ENCODE measurements around the gene PICALM.
"Not testable (repeated sequence)": the region's sequence is repeated elsewhere in the genome, so short reads cannot be mapped to it uniquely, and the experiment has no call there.

The PICALM gene, protein sequence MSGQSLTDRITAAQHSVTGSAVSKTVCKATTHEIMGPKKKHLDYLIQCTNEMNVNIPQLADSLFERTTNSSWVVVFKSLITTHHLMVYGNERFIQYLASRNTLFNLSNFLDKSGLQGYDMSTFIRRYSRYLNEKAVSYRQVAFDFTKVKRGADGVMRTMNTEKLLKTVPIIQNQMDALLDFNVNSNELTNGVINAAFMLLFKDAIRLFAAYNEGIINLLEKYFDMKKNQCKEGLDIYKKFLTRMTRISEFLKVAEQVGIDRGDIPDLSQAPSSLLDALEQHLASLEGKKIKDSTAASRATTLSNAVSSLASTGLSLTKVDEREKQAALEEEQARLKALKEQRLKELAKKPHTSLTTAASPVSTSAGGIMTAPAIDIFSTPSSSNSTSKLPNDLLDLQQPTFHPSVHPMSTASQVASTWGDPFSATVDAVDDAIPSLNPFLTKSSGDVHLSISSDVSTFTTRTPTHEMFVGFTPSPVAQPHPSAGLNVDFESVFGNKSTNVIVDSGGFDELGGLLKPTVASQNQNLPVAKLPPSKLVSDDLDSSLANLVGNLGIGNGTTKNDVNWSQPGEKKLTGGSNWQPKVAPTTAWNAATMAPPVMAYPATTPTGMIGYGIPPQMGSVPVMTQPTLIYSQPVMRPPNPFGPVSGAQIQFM

DNA sequence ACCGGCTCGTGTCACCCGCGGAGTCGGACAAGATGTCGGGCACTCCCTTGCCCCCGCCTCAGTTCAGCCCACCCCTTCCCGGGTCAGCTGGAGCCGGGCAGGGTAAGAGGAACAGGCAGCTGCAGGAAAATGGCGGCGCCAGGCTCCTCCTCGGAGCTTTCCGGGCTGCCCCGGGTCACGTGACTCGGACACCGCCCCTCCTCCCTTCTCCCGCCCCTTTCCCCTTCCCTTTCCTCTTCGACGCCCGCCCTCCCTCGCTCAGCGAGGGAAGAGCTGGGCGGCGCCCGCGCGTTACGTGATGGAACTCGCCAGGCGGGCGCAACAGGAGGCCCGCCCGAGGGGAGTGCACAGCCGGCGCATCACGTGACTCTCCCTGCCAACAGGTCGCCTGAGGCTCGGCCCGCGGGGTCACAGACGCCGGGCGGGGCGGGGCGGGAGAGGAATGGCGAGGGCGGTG is at the start of gene PICALM:
PICALM (minus strand) TSS at position 134 of the 457 bp plus-strand sequence. CDS start 304 bp downstream, outside the sequence.
- peak; percentile 94 to 96 for DNase-seq

DNA sequence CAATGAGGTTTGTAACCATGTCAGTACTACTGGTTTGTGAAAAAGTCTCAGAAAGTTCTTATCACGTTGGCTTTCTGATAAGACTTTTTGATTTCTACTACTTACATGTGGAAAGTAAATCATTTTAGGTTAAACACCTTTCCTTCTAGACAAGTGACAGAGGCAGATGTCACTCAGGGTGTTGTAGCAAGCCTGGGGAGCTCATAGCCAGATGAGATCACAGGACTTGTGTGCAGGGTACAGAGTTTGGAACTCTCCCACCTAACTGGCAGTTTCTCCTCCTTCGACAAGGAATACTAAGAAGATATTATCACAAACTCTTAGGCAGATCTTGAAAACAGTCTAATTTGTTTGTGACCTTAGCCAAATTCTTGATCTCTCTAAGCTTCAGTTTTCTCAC is 49.4 kb upstream of the PICALM start:
- no peak for DNase-seq

DNA sequence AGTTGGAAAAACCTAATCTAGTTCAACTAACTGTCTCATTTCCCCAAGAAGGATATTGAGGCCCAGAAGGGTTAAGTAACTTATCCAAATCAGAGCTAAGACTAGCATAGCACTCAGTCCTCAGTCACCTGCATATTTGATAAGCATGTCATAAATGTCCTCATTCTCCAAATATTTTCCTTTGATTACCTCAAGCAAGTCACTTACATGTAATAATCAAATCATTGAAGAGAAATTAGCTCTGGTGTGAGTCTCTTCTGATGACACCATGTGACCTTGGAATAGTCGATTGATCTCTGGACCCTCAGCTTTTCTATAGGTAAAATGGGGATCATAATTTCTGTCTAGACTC is 48.8 kb upstream of the PICALM start:
- DNase-seq: no peak

DNA sequence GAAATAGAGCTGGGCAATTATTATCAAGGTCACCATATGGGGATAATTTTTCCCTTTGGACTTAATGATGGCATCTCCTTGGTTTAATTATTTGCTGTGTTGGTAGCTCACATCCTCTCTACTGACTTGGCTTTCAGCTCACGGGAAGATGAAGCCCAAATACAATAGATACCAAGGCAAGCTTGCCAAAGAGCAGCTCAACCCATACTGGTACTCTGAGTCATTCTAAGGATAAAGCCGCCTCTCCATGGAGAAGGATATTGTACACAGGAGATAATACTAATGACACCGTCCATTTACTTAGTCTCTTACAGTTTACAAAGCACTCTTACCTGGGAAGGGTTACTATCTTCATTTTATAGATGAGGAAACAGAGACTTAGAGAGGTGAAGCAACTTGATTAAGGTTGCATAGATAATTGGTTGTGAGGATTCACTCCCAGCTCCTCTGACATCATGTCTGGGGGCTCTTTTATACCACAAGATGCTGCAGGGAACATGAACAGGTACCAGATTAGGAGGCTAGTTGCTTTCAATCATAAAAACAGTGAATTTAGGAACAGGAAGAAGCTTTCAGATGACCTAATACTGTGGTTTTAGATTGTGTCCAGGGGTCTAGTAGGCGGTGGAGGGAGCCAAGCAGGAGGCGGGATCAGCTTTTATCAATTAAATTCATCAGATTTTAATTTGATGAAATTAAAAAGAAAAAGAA is 48.3 kb upstream of the PICALM start:
- no peak for DNase-seq

DNA sequence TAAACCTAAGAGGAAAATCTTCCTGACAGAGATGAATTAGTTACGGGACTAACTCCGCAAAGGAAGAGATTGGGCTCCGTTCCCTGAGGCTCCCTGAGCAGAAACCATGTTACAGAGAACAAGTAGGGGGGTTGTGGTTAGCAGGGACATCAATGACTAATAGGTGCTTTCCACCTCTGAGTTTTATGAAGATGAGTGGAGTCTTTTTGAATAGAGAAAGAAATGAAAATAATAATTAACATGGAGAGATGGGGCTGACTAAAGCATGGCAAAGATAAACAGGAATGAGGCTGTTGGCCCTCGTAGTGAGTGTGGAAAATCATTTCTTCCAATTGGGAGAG is 47.5 kb upstream of the PICALM start:
- no peak for DNase-seq

DNA sequence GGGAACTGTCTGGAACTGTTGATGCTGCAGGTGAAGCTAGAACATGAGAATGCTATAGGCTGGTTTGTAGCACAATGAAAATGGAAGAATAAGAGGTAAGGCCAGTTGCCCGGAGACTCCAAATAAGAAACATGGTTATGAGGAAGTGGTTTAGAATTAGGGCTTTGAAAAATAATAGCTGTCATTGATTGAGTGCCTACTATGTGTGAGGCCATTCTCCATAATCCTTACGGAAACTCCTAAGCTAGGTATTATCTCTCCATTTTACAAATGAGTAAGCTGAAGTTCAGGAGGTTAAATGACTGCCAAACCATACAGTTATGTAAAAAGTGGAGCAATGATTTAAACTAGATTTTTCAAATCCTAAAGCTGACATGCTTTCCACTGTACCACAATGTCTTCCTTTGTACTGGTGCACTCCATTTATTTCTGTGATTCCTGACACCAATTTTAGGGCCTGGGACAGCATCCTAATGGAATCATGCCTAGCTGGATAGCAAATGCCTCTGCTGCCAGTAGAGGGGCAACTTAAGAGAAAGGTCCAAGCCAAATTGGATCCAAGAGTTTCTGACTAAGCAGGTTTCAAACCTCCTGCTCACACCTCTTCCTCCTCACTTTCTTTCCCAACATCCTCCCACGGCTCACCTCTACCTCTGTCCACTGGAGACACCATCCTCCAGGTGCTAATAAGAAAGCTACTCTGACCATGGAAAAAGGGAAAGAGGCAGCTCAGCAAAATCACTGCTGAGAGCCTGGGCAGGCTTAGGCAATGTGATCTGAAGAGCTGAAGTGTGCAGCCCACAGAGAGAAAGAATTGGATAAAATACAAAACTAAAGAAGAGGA is 46.9 kb upstream of the PICALM start:
- no peak for DNase-seq

DNA sequence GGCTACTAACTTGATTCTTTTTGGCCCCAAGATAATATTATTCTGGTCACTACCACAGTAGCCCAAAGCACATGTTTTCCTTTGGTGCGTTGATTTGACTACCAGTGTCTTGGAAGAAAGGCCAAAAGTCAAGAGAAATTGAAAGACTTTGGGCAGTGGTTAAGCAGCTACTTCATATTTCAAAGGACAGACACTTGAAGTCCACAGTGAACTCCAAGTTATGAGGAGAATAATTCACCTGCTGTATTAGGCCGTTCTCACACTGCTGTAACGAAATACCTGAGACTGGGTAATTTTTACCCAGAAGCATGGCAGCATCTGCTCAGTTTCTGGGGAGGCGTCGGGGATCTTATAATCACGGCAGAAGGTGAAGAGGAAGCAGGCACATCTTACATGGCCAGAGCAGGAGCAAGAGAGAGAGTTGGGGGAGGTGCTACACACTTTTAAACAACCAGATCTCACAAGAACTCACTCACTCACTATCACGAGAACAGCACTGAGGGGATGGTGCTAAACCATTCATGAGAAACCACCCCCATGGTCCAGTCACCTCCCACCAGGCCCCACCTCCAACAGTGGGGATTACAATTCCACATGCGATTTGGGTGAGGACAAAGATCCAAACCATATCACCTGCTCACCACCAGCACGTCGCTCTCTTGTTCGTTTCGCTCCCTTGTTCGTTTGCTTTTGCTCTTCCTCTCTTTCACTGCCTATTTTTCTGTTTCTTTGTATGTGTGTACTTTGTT is 40.2 kb upstream of the PICALM start:
- DNase-seq: no peak

DNA sequence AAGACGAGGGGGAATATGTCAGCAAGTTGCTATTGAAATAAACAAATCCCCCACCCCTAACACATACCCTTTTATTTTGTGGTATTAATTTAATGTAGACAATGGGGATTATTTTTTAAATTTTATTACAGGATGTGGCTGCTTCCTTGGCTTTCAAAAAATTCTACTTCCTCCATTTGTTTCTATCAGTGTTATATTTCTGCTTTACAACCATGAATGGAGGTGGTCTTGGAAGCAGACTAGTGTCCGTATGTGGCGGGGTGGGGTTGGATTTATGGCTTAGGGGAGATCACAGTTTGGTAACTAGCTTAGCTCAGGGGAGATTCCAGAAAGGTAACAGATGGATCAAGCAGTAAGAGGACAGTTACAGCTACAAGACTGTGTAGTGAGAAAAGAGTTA is 39.3 kb upstream of the PICALM start:
- DNase-seq: no peak

DNA sequence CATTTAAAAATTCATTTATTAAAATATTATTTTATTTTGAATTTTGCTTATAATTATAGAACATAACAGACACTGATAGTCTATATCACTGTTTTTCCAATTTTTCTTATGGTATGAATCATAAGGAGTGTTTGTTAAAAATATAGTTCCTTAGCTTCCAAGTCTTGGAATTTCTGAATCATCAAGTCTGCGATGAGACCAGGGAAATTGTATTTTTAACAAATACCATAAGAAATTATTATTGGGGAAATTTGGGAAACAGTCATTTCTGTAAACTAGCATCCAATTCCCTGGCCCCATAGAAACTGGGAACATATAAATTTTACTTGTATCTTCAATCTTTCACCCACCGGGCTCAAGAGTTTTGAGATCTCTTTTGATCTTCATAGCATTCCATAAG is 38.0 kb upstream of the PICALM start:
- no peak for DNase-seq

DNA sequence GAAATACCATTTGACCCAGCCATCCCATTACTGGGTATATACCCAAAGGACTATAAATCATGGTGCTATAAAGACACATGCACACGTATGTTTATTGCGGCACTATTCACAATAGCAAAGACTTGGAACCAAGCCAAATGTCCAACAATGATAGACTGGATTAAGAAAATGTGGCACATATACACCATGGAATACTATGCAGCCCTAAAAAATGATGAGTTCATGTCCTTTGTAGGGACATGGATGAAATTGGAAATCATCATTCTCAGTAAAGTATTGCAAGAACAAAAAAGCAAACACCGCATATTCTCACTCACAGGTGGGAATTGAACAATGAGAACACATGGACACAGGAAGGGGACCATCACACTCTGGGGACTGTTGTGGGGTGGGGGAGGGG is 37.1 kb upstream of the PICALM start:
- DNase-seq: not testable (repeated sequence)

DNA sequence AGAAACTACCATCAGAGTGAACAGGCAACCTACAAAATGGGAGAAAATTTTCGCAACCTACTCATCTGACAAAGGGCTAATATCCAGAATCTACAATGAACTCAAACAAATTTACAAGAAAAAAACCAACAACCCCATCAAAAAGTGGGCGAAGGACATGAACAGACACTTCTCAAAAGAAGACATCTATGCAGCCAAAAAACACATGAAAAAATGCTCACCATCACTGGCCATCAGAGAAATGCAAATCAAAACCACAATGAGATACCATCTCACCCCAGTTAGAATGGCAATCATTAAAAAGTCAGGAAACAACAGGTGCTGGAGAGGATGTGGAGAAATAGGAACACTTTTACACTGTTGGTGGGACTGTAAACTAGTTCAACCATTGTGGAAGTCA is 36.7 kb upstream of the PICALM start:
- not testable (repeated sequence) for DNase-seq

DNA sequence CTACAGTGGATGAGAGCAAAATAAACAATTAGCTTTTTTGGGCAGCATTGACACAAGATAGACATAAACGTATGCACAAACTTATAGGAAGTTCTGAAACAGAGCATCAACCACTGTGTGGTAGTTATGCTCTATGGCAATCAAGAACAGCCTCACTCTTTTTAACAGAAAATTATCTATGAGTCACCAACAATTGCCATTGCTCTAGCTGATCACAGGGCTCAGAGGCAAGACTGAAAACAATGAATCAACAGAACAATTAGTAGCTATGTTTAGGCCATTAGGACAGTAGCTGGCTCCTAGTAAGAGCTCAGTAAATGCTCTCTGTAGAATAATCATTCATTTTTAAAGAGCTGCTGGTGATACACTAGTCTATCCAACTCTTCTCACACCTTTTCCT is 34.9 kb upstream of the PICALM start:
- DNase-seq: no peak

DNA sequence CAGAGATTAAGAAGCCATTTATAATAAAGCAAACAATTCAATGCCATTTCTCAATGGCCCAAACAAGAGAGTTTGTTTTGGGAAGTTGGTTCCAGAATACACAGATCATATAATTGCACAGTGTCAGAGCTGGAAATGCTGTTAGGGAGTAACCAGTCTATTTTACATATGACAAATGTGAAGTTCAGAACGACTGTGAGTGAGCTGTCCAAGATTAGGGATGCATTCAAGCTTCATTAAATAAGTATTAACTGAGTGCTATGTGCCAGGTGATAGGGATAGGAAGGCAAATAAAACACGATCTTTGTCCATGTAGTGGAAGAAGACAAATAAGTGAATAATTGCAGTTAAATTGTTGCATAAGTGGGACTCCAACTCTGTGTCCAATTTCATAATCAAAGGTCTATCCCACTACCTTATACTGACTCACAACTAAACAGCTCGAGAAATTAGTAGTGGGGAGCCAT is 33.1 kb upstream of the PICALM start:
- no peak for DNase-seq

DNA sequence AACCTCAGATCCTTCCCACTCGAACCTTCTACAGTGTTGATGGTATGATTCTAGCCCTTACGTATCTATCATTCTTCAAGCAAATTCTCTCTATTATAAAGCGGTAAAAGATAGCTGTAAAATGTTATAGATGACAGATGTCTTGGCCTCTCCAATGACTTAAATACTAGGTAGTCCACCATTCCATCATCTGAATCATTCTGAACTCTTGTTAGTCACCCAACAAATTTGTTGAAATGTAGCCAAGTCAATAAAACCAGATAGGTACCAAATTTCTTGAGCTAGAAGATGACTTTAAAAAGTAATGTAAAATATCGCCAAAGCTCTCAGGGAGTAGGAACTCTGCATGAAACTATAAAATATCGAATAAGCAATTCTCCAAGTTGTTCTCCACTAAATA is 32.6 kb upstream of the PICALM start:
- DNase-seq: no peak

DNA sequence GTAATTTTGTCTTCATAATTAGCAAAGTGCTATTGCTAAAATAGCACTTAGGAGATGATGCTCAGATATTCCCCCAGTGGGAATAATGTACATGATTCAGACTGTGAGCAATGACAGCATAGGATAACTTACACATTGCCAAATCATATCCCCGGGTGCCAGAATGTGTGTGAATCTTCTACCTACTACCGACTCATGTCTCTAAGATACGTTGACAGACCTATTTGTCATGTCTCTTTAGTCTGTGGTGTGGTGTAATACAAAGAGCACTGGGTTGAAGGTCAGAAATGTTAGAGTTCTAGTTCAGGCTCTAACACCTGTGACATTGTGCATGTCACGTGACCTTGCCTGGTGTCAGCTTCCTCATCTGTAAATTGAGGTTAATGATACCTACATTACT is 31.0 kb upstream of the PICALM start:
- DNase-seq: no peak

DNA sequence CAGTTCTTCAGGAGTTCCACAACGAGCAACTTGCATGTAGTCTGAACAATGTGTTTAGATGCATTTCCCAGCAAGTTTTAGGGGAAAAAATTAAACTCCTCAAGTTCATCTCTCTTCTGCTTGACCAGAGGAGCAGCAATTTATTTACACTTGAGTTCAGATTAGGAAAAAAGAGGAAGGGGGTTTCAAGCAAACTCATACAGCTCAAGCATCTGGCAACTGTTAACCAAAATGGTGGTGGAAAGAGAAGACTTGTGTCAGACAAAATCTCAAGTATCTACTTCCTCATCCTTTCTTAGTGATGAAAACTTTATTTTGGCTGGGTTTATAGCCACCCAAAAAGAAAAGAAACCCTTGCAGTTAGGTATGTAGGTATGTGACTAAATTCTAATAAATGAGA is 29.1 kb upstream of the PICALM start:
- no peak for DNase-seq

DNA sequence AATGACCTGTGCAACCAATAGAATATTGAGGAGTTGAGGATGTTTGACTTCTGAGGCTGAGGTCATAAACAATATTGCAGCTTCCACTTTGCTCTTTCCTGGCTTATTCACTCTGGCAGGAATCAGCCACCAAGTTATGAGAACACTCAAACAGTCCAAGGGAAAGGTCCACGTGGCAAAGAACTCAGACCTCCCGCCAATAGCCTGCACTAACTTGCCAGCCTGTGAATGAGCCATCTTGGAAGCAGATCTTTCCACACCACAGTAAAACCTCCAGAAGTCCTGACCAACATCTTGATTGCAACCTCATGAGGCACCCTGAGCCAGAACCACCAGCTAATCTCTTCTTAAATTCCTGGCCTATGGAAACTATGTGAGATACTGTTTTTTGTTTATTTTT is 22.7 kb upstream of the PICALM start:
- no peak for DNase-seq

DNA sequence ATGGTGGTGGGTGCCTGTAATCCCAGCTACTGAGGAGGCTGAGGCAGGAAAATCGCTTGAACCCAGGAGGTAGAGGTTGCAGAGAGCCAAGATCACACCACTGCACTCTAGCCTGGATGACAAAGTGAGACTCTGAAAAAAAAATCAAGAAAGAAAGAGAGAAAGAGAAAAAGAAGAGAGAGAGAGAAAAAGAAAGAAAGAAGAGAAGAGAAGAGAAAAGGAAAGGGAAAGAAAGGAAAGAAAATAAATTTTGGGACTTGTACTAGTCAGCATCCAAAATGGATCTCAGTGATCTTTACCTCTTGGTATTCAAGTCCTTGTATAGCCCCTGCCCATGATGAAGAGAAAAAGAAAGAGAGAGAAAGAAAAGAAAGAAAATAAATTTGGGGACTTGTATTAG is 22.2 kb upstream of the PICALM start:
- no peak for DNase-seq

DNA sequence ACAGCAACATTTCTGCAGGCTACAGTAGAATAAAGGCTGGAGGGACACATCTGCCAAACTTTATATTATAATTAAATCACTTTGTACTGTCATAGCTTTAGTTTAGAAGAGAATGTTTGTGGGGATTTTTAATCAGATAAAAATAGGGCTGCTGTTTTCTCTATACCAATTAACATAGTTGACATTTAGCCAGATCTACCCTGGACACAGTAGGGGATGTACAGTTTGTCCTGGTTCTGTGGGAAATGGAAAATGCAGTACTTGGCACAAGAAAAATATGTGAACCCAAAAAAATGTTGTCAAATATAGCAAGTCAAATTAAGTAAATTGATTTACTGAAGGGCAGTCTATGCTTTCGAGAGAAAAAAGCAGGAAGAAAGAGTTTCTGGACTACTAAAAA is 20.8 kb upstream of the PICALM start:
- no peak for DNase-seq

DNA sequence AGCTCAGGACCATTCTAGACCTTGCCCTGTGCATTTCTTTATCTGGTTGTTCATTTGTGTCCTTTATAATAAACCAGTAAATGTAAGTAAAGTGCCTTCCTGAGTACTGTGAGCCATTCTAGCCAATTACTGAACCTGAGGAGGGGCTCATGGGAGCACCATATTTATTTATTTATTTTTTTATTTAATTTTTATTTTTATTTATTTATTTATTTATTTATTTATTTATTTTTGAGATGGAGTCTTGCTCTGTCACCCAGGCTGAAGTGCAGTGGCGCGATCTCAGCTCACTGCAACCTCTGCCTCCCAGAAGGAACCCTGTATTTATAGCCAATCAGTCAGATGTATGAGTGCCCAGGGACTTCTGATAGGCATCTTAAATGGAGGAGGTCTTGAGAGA is 18.8 kb upstream of the PICALM start:
- not testable (repeated sequence) for DNase-seq

DNA sequence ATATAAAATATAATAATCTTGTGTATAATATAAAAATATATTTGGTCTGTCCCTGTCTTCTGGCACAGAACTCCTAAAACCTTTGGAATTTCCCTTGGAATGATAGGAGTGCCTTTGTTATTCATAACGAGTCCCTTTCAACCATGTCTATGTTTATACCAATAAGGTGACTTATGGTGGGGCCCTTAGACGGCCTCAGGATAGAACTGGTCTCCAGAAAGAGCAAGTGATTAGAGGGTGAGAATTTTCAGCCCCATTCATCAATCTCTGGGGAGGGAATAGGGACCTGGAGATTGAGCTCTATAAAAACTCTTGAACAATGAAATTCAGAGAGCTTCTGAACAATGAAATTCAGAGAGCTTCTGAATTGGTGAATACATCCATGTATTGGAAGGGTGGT is 18.4 kb upstream of the PICALM start:
- no peak for DNase-seq

DNA sequence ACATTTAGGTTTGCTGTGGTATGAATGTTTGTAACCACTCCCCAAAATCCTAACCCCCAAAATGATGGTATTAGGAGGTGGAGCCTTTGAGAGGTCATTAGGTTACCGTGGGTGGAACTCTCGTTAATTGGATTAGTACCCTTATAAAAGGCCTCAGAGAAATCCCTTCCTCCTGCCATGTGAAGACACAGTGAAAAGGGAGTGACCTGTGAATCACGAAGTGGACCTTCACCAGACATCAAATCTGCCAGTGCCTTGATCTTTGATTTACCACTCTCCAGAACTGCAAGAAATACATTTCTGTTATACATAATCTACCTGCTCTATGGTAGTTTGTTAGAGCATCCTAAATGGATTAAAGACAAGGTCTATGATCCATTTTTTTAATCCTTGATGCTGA is 12.6 kb upstream of the PICALM start:
- DNase-seq: no peak

Measured in stimulated activated CD4-positive, alpha-beta T cell treated with anti-CD3 and anti-CD28 coated beads, Interleukin-2, amount 100 ng/mL, for 48 hours (primary cell).